ENCODE data around the gene CAMK2G.

CAMK2G gene

GRCh38 chr10:73806176-73806950 lies 68.0 kb downstream of the CAMK2G start:
- no peak overlapping the region for H3K4me3 ChIP-seq (ENCODE audit: low read depth, low read length)
- no peak for TF ChIP-seq CTCF (IDR thresholded peaks at IDR 0.05; ENCODE audit: low read depth, low read length, missing control alignments)
- in situ Hi-C loops (cut with HindIII; ENCODE audit: low sequenced_read_pairs), result no loop called here

GRCh38 chr10:73803680-73804286 lies 70.6 kb downstream of the CAMK2G start:
- H3K4me3 ChIP-seq (ENCODE audit: low read depth, low read length), result no peak overlapping the region
- in situ Hi-C loops (cut with HindIII; ENCODE audit: low sequenced_read_pairs), result no loop called here
- no peak for DNase-seq (ENCODE audit: low read depth)
- TF ChIP-seq CTCF (IDR thresholded peaks at IDR 0.05; ENCODE audit: low read depth, low read length, missing control alignments), result no peak

More at GRCh38 chr10:73806176-73806950, 68.0 kb downstream of the CAMK2G start:
- DNase-seq (ENCODE audit: low read depth), result no peak

GRCh38 chr10:73802276-73802991 lies 71.9 kb downstream of the CAMK2G start:
- no peak overlapping the region for H3K4me3 ChIP-seq (ENCODE audit: low read depth, low read length)
- no peak for TF ChIP-seq CTCF (IDR thresholded peaks at IDR 0.05; ENCODE audit: low read depth, low read length, missing control alignments)
- in situ Hi-C loops (cut with HindIII; ENCODE audit: low sequenced_read_pairs), result no loop called here
- no peak for DNase-seq (ENCODE audit: low read depth)

- no peak for TF ChIP-seq CTCF (IDR thresholded peaks at IDR 0.05; ENCODE audit: low read depth, low read length, missing control alignments)
- in situ Hi-C loops (cut with HindIII; ENCODE audit: low sequenced_read_pairs), result no loop called here
- no peak for DNase-seq (ENCODE audit: low read depth)
- no peak overlapping the region for H3K4me3 ChIP-seq (ENCODE audit: low read depth, low read length)
Observed at GRCh38 chr10:73801253-73801590, 73.1 kb downstream of the CAMK2G start.

- in situ Hi-C loops (cut with HindIII; ENCODE audit: low sequenced_read_pairs), result no loop called here
- H3K4me3 ChIP-seq (ENCODE audit: low read depth, low read length), result no peak overlapping the region
- DNase-seq (ENCODE audit: low read depth), result no peak
- no peak for TF ChIP-seq CTCF (IDR thresholded peaks at IDR 0.05; ENCODE audit: low read depth, low read length, missing control alignments)
Observed at GRCh38 chr10:73800560-73801252, 73.6 kb downstream of the CAMK2G start.

GRCh38 chr10:73799899-73800559 lies 74.3 kb downstream of the CAMK2G start:
- no peak for TF ChIP-seq CTCF (IDR thresholded peaks at IDR 0.05; ENCODE audit: low read depth, low read length, missing control alignments)
- no peak for DNase-seq (ENCODE audit: low read depth)
- no peak overlapping the region for H3K4me3 ChIP-seq (ENCODE audit: low read depth, low read length)
- in situ Hi-C loops (cut with HindIII; ENCODE audit: low sequenced_read_pairs), result no loop called here
